ENCODE data around the gene IL22RA1.

IL22RA1 gene

DNA sequence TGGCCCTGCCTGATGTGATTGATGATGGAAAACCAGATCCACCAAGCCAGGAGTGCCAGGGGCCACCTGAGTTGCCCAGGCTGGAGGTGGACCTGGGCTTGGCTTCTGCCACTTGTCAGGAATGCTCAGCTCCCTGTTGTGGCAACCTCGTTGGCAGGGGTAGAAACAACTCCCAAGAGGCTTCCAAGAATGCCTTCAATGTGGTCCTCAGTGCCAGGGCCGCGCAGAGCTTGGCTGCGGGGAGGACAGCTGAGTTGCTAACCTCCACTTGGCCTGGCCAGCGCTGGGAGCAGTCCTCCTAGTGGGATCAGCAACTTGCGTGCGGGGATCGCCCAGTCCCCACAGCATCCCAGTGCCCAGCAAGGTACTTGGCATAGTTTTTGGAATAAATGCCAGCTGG, 40.0 kb downstream of the IL22RA1 start:
- no peak overlapping the region for H3K4me3 ChIP-seq (ENCODE audit: low read depth, low read length)
- TF ChIP-seq, protein P1, sequence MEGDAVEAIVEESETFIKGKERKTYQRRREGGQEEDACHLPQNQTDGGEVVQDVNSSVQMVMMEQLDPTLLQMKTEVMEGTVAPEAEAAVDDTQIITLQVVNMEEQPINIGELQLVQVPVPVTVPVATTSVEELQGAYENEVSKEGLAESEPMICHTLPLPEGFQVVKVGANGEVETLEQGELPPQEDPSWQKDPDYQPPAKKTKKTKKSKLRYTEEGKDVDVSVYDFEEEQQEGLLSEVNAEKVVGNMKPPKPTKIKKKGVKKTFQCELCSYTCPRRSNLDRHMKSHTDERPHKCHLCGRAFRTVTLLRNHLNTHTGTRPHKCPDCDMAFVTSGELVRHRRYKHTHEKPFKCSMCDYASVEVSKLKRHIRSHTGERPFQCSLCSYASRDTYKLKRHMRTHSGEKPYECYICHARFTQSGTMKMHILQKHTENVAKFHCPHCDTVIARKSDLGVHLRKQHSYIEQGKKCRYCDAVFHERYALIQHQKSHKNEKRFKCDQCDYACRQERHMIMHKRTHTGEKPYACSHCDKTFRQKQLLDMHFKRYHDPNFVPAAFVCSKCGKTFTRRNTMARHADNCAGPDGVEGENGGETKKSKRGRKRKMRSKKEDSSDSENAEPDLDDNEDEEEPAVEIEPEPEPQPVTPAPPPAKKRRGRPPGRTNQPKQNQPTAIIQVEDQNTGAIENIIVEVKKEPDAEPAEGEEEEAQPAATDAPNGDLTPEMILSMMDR (IDR thresholded peaks at IDR 0.05; ENCODE audit: low read depth, low read length) = no peak

DNA sequence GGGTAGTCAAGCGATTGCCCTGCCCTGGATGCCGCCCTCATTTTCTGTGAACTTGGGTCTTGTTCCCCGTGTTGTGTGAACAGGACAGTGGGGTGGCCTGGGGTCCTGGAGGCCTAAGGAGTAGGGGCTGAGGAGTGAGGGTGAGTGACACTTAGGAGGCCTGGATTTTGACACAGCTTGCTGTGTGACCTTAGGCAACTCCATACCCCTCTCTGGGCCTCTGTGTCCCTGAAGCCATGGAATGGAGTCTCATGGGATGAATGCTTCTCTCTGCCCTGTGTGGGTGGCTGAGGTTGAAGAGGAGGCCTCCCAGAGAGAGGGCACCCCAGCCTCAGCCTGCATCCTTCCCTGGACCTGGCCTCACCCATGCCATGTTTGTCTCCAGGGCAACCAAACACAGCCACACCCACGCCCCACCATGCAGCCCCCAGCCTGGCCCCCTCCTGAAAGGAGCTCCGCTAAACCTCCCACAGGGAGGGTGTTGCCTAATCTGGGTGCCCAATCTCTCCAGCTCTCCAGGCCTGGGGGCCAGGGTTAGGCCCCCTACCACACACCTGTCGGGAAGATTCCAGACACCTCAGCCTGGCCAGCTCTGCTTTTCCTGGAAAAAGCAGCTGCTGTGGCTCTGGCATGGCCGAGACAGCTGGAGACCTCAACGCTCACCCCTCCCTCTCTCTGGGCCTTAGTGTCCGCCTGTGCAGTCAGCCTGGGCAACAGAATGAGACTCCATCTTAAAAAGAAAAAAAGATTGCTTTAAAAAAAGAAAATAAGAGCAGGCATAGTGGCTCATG, 40.9 kb downstream of the IL22RA1 start:
- no peak overlapping the region for H3K4me3 ChIP-seq (ENCODE audit: low read depth, low read length)
- TF ChIP-seq, protein P1 (IDR thresholded peaks at IDR 0.05; ENCODE audit: low read depth, low read length) = no peak

DNA sequence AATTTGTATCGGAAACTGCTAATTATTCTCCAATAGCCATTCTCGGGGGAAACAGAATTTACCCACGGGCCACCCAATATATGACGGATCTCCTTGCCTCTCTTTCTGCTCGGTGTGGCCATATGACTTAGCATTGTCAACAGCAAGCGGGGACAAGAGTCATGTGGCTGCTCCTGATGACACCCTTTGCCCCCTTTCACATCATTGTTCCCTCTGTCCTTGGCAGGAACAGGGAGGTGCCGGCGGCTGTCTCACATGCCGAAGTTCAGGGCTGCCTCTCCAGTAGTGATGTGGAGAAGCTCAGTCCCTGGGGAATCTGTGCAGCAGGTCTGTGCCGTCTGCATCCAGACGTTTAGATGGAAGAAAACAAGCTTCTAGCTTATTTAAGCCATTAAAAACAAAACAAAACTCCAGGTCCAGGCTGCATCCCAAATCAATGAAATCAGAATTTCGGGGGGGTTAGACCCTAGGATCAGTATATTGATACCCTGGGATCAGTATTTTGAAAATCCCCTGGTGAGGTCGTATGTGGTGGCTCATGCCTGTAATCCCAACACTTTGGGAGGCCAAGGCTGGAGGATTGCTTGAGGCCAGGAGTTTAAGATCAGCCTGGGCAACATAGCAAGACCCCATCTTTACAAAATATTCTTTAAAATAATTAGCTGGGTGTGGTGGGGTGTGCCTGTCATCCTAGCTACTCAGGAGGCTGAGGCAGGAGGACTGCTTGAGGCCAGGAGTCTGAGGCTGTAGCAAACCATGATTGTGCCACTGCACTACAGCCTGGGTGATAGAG, 41.8 kb downstream of the IL22RA1 start:
- no peak overlapping the region for H3K4me3 ChIP-seq (ENCODE audit: low read depth, low read length)
- TF ChIP-seq, protein P1 (IDR thresholded peaks at IDR 0.05; ENCODE audit: low read depth, low read length) = no peak

DNA sequence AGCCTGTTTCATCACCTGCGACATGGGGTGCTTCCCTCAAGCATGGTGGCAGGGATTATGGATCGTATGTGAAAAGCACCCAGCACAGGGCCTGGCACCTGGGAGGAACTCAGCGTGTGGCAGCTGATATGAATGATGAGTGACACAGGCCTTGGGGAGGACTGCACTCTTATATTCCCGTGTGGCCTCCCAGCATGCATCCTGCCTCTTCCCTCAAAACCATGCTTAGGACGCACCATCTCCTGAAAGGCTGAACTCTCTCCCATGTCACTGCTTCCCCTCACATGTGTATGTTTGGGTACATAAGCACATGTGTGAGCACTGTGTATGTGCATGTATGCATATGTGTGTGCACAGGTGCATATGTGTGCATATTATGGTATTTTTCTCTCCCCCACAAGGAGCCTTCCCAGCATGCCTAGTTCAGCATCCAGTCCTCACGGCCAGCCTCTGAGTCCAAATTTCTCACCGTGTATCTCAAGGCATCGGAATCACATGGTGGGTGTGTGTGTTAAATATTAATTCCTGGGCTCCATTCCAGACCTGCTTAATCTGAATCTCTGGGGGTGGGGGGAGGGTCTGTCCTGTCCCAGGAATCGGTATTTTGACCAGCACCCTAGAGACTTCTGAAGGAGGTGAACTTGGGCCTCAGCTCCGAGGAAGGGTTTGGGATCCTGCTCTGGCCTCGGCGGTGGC, 43.8 kb downstream of the IL22RA1 start:
- TF ChIP-seq, protein P1 (IDR thresholded peaks at IDR 0.05; ENCODE audit: low read depth, low read length) = no peak
- H3K4me3 ChIP-seq (ENCODE audit: low read depth, low read length) = no peak overlapping the region

DNA sequence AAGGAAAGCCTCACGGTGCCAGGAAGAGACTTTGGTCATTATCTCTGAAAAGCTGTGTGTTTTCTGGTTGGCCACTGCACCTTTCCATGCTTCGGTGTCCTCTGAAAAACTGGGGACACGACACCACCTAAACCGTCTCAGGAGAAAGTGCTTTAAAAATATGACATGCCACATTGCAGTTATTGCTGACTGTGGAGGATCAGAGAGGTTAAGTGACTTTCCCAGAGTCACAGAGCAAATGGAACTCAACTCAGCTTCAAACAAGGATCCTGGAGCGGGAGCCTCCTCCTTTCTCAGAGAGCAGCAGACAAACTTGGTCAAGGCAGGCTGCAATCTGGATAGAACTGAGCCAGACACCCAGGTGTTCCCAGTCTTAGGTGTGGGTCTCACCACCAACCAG, 44.8 kb downstream of the IL22RA1 start:
- H3K4me3 ChIP-seq (ENCODE audit: low read depth, low read length) = no peak overlapping the region
- TF ChIP-seq, protein P1 (IDR thresholded peaks at IDR 0.05; ENCODE audit: low read depth, low read length) = no peak

DNA sequence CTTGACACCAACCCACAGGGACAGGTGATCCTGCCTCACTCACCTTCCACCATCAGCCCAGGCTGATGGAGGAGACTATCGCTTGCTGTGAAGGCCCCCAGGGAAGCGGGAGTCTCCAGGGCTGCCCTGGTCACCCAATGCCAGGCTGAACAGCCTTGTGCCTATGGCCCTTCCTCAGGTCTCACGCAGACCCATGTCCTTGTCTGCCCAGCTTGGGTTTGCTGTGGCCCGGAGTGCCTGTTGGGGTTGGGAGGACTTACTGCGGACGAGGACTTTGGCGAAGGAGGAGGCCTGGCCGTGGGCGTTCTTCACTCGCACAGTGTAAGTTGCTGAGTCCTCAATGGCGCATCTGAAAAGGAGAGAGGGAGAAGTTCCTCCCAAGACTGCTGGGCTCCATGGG, 45.3 kb downstream of the IL22RA1 start:
- H3K4me3 ChIP-seq (ENCODE audit: low read depth, low read length) = no peak overlapping the region
- TF ChIP-seq, protein P1 (IDR thresholded peaks at IDR 0.05; ENCODE audit: low read depth, low read length) = no peak
